ENCODE data around the gene PPIB.
"Not testable (repeated sequence)": the region's sequence is repeated elsewhere in the genome, so short reads cannot be mapped to it uniquely, and the experiment has no call there.

The PPIB gene

GRCh38 chr15:64112073-64112772 is 50.6 kb downstream of the PPIB start:
- H3K9ac ChIP-seq (ENCODE audit: low read length in 5 of 5): peak overlapping the region in 1 of 5 donors; percentile 46

GRCh38 chr15:64111679-64112050 is 51.2 kb downstream of the PPIB start:
- peak overlapping the region; percentile 7 for H3K27ac ChIP-seq (ENCODE audit: low read depth, low read length)
- peak overlapping the region in 2 of 5 donors; percentile 45 to 46 for H3K9ac ChIP-seq (ENCODE audit: low read length in 5 of 5)
- H3K9me3 ChIP-seq (ENCODE audit: control insufficient read depth in 5 of 5, low read length in 5 of 5): no peaks in the 10 kb centered on the region
- H3K27me3 ChIP-seq (ENCODE audit: control insufficient read depth in 5 of 5, insufficient read depth in 4 of 5, low read length in 5 of 5): no peaks in the 10 kb centered on the region
- peaks cover 3 to 34% (median 27%) of the 10 kb centered on the region in 5 donors for H3K4me1 ChIP-seq (ENCODE audit: control insufficient read depth in 5 of 5, insufficient read depth in 5 of 5, low read length in 5 of 5)
- no peak overlapping the region for H3K4me3 ChIP-seq (ENCODE audit: low read depth in 1 of 5, low read length in 5 of 5)
- peaks cover 26 to 41% (median 31%) of the 10 kb centered on the region in 5 donors for H3K36me3 ChIP-seq (ENCODE audit: control insufficient read depth in 5 of 5, insufficient read depth in 5 of 5, low read length in 5 of 5)

More at GRCh38 chr15:64112073-64112772, 50.6 kb downstream of the PPIB start:
- no peaks in the 10 kb centered on the region for H3K27me3 ChIP-seq (ENCODE audit: control insufficient read depth in 5 of 5, insufficient read depth in 4 of 5, low read length in 5 of 5)
- H3K9me3 ChIP-seq (ENCODE audit: control insufficient read depth in 5 of 5, low read length in 5 of 5): no peaks in the 10 kb centered on the region
- peaks cover 31 to 46% (median 35%) of the 10 kb centered on the region in 5 donors for H3K36me3 ChIP-seq (ENCODE audit: control insufficient read depth in 5 of 5, insufficient read depth in 5 of 5, low read length in 5 of 5)
- H3K4me3 ChIP-seq (ENCODE audit: low read depth in 1 of 5, low read length in 5 of 5): no peak overlapping the region
- H3K4me1 ChIP-seq (ENCODE audit: control insufficient read depth in 5 of 5, insufficient read depth in 5 of 5, low read length in 5 of 5): peaks cover 3 to 34% (median 24%) of the 10 kb centered on the region in 5 donors
- H3K27ac ChIP-seq (ENCODE audit: low read depth, low read length): peak overlapping the region; percentile 49

GRCh38 chr15:64110950-64111678 is 51.7 kb downstream of the PPIB start:
- H3K27me3 ChIP-seq (ENCODE audit: control insufficient read depth in 5 of 5, insufficient read depth in 4 of 5, low read length in 5 of 5): no peaks in the 10 kb centered on the region
- no peak overlapping the region for H3K4me3 ChIP-seq (ENCODE audit: low read depth in 1 of 5, low read length in 5 of 5)
- peak overlapping the region; percentile 7 for H3K27ac ChIP-seq (ENCODE audit: low read depth, low read length)
- peak overlapping the region in 1 of 5 donors; percentile 45 for H3K9ac ChIP-seq (ENCODE audit: low read length in 5 of 5)
- peaks cover 21 to 36% (median 25%) of the 10 kb centered on the region in 5 donors for H3K36me3 ChIP-seq (ENCODE audit: control insufficient read depth in 5 of 5, insufficient read depth in 5 of 5, low read length in 5 of 5)
- no peaks in the 10 kb centered on the region for H3K9me3 ChIP-seq (ENCODE audit: control insufficient read depth in 5 of 5, low read length in 5 of 5)
- peaks cover 5 to 37% (median 30%) of the 10 kb centered on the region in 5 donors for H3K4me1 ChIP-seq (ENCODE audit: control insufficient read depth in 5 of 5, insufficient read depth in 5 of 5, low read length in 5 of 5)

GRCh38 chr15:64110108-64110701 is 52.6 kb downstream of the PPIB start:
- not testable (repeated sequence) for H3K9ac ChIP-seq (ENCODE audit: low read length in 5 of 5); H3K27ac ChIP-seq (ENCODE audit: low read depth, low read length); H3K27me3 ChIP-seq (ENCODE audit: control insufficient read depth in 5 of 5, insufficient read depth in 4 of 5, low read length in 5 of 5); H3K9me3 ChIP-seq (ENCODE audit: control insufficient read depth in 5 of 5, low read length in 5 of 5); H3K4me3 ChIP-seq (ENCODE audit: low read depth in 1 of 5, low read length in 5 of 5)
- Histone ChIP-seq H3K36me3 (ENCODE audit: control insufficient read depth in 5 of 5, insufficient read depth in 5 of 5, low read length in 5 of 5) (peaks cover 17 to 27% (median 19%) of the 10 kb centered on the region in 5 donors), H3K4me1 (ENCODE audit: control insufficient read depth in 5 of 5, insufficient read depth in 5 of 5, low read length in 5 of 5) (peaks cover 7 to 44% (median 36%) of the 10 kb centered on the region in 5 donors)

- H3K4me3 ChIP-seq (ENCODE audit: low read depth in 1 of 5, low read length in 5 of 5): no peak overlapping the region
- peaks cover 7 to 37% (median 33%) of the 10 kb centered on the region in 5 donors for H3K4me1 ChIP-seq (ENCODE audit: control insufficient read depth in 5 of 5, insufficient read depth in 5 of 5, low read length in 5 of 5)
- peak overlapping the region in 1 of 5 donors; percentile 15 for H3K9ac ChIP-seq (ENCODE audit: low read length in 5 of 5)
- peak overlapping the region; percentile 23 for H3K27ac ChIP-seq (ENCODE audit: low read depth, low read length)
- no peaks in the 10 kb centered on the region for H3K9me3 ChIP-seq (ENCODE audit: control insufficient read depth in 5 of 5, low read length in 5 of 5)
- no peaks in the 10 kb centered on the region for H3K27me3 ChIP-seq (ENCODE audit: control insufficient read depth in 5 of 5, insufficient read depth in 4 of 5, low read length in 5 of 5)
- peaks cover 0 to under 1% (median 0%) of the 10 kb centered on the region in 5 donors for H3K36me3 ChIP-seq (ENCODE audit: control insufficient read depth in 5 of 5, insufficient read depth in 5 of 5, low read length in 5 of 5)
Observed at GRCh38 chr15:64107337-64107736, 55.5 kb downstream of the PPIB start.
